Esophagus muscularis mucosa (tissue), 4 donors: ENCODE measurements around the gene MYL1. TPM values are rescaled to one million over a fixed set of nuclear protein-coding genes. Genes with fewer than 3 reads are reported as not detected.

Experiments used
- DNase-seq: peaks from one replicate; pipeline ENCODE4 v3.0.0-alpha.2; 2017; ENCODE audit errors: extremely low spot score
- H3K27ac ChIP-seq, 4 donors: fragments of 200-600 bp; sonication (generic); replicated peaks in 1 of 4; 1 replicate in 3 of 4; 2 replicates in 1 of 4; pipeline ENCODE4 v1.5.1; 2016 to 2019; ENCODE audit warnings: mild to moderate bottlenecking in 1 of 4
- H3K27me3 ChIP-seq, 4 donors: fragments of 200-600 bp; sonication (generic); one replicate each; pipeline versions ENCODE4 v1.5.1 to v1.6.0; 2016 to 2019
- H3K36me3 ChIP-seq, 4 donors: fragments of 200-600 bp; sonication (generic); one replicate each; pipeline ENCODE4 v1.5.1; 2016 to 2019
- H3K4me1 ChIP-seq, 4 donors: fragments of 200-600 bp; sonication (generic); one replicate each; pipeline ENCODE4 v1.5.1; 2016 to 2019
- H3K4me3 ChIP-seq, 4 donors: fragments of 200-600 bp; sonication (generic); 1 replicate in 2 of 4; 2 replicates in 2 of 4; pipeline ENCODE4 v1.5.1; 2016 to 2019; ENCODE audit warnings: mild to moderate bottlenecking in 4 of 4, moderate library complexity in 1 of 4
- H3K9me3 ChIP-seq, 4 donors: fragments of 200-600 bp; sonication (generic); 1 replicate in 3 of 4; 2 replicates in 1 of 4; pipeline ENCODE4 v1.5.1; 2016 to 2019
- CTCF ChIP-seq, 3 experiments: fragments of 200-600 bp in 2 of 3; fragments of 450-650 bp in 1 of 3; sonication (generic) in 2 of 3; IDR thresholded peaks; one replicate each; pipeline ENCODE4 v1.5.1; 2017 to 2019; ENCODE audit warnings: antibody characterized with exemption in 3 of 3, mild to moderate bottlenecking in 2 of 3, moderate library complexity in 1 of 3
- EP300 ChIP-seq: sonication (generic); formaldehyde crosslinking; IDR thresholded peaks from one replicate; pipeline ENCODE4 v1.6.1; 2017; ENCODE audit warnings: antibody characterized with exemption
- POLR2A ChIP-seq: fragments of 450-650 bp; IDR thresholded peaks from one replicate; pipeline ENCODE4 v1.6.1; 2017; ENCODE audit warnings: antibody characterized with exemption, moderate library complexity, mild to moderate bottlenecking, low read depth
- POLR2AphosphoS5 ChIP-seq, 2 donors: sonication (generic); formaldehyde crosslinking; IDR thresholded peaks; one replicate each; pipeline ENCODE4 v1.6.1; 2017; ENCODE audit warnings: antibody characterized with exemption in 2 of 2
- WGBS: methylation state at CpG from one replicate; pipeline ENCODE4 v1.1.5; 2018; 5-methylcytosine and 5-hydroxymethylcytosine counted together
- intact Hi-C: fragments of 100-400 bp; cut with DNase I; formaldehyde crosslinking; loops from one replicate; pipeline ENCODE4 v1.15.1; 2023
- total RNA-seq, 4 donors: library from RNA; depleted of rRNA; stranded (reverse); fragments of >200 nt; gene quantifications; one replicate each; pipeline versions ENCODE4 v1.1.0 to v1.2.1, GENCODE V29; 2016

The MYL1 gene
- not detected for total RNA-seq

- no peaks in the 10 kb centered on the region for H3K4me1 ChIP-seq
- H3K27me3 ChIP-seq: no peaks in the 10 kb centered on the region
- intact Hi-C loops: no loop called here
- H3K36me3 ChIP-seq: no peaks in the 10 kb centered on the region
- DNase-seq: no peak
- H3K27ac ChIP-seq: no peak within 1 kb of the TSS
- 72% methylated on average over 5 of the region's 5 CpGs for WGBS
- H3K9me3 ChIP-seq: no peaks in the 10 kb centered on the region
- TF ChIP-seq POLR2A: no peak
- no peak for TF ChIP-seq EP300
- no peak for TF ChIP-seq POLR2AphosphoS5 (IDR thresholded peaks at IDR 0.05)
- TF ChIP-seq CTCF (IDR thresholded peaks at IDR 0.05): no peak
- no peak within 1 kb of the TSS for H3K4me3 ChIP-seq
These were observed at the start of gene MYL1 for GRCh38 chr2:210315015-210315788. Gene MYL1 (minus strand): TSS chr2:210315174. CDS start chr2:210315042, 132 bp downstream.

GRCh38 chr2:210363876-210364275 is 48.9 kb upstream of the MYL1 start:
- TF ChIP-seq POLR2A: no peak
- no peak for TF ChIP-seq POLR2AphosphoS5 (IDR thresholded peaks at IDR 0.05)

GRCh38 chr2:210363261-210363660 is 48.3 kb upstream of the MYL1 start:
- H3K27me3 ChIP-seq: no peaks in the 10 kb centered on the region
- no peaks in the 10 kb centered on the region for H3K4me1 ChIP-seq
- H3K36me3 ChIP-seq: no peaks in the 10 kb centered on the region
- no peaks in the 10 kb centered on the region for H3K9me3 ChIP-seq
- no peak overlapping the region for H3K27ac ChIP-seq
- TF ChIP-seq POLR2A (no peak), POLR2AphosphoS5 (IDR thresholded peaks at IDR 0.05) (no peak)
- no peak overlapping the region for H3K4me3 ChIP-seq
- intact Hi-C loops: no loop called here
- no peak for DNase-seq

More at GRCh38 chr2:210363876-210364275, 48.9 kb upstream of the MYL1 start:
- H3K9me3 ChIP-seq: no peaks in the 10 kb centered on the region
- H3K4me1 ChIP-seq: no peaks in the 10 kb centered on the region
- no peaks in the 10 kb centered on the region for H3K36me3 ChIP-seq
- H3K27ac ChIP-seq: no peak overlapping the region
- H3K27me3 ChIP-seq: no peaks in the 10 kb centered on the region
- H3K4me3 ChIP-seq: no peak overlapping the region
- intact Hi-C loops: no loop called here
- no peak for DNase-seq

- DNase-seq: no peak
- Histone ChIP-seq H3K36me3 (no peaks in the 10 kb centered on the region), H3K27me3 (no peaks in the 10 kb centered on the region), H3K27ac (no peak overlapping the region), H3K9me3 (no peaks in the 10 kb centered on the region), H3K4me3 (no peak overlapping the region), H3K4me1 (no peaks in the 10 kb centered on the region)
- 45% methylated on average over 1 of the region's 1 CpG for WGBS
- TF ChIP-seq POLR2A (no peak), EP300 (no peak), POLR2AphosphoS5 (IDR thresholded peaks at IDR 0.05) (no peak), CTCF (IDR thresholded peaks at IDR 0.05) (no peak)
- intact Hi-C loops: no loop called here
These were observed 45.4 kb upstream of the MYL1 start for GRCh38 chr2:210360412-210360811.

GRCh38 chr2:210356944-210357343 is 42.0 kb upstream of the MYL1 start:
- no peak overlapping the region for H3K27ac ChIP-seq
- TF ChIP-seq POLR2A: no peak
- TF ChIP-seq POLR2AphosphoS5 (IDR thresholded peaks at IDR 0.05): no peak
- no peak for TF ChIP-seq CTCF (IDR thresholded peaks at IDR 0.05)
- no peak for TF ChIP-seq EP300
- DNase-seq: no peak
- intact Hi-C loops: no loop called here
- 65% methylated on average over 2 of the region's 3 CpGs for WGBS
- no peaks in the 10 kb centered on the region for H3K36me3 ChIP-seq
- no peaks in the 10 kb centered on the region for H3K4me1 ChIP-seq
- H3K9me3 ChIP-seq: no peaks in the 10 kb centered on the region
- no peaks in the 10 kb centered on the region for H3K27me3 ChIP-seq
- H3K4me3 ChIP-seq: no peak overlapping the region

GRCh38 chr2:210337159-210337558 is 22.2 kb upstream of the MYL1 start:
- no peaks in the 10 kb centered on the region for H3K27me3 ChIP-seq
- 69% methylated on average over 2 of the region's 2 CpGs for WGBS
- H3K4me1 ChIP-seq: no peaks in the 10 kb centered on the region
- H3K27ac ChIP-seq: no peak overlapping the region
- no peak overlapping the region for H3K4me3 ChIP-seq
- TF ChIP-seq POLR2A (no peak), CTCF (IDR thresholded peaks at IDR 0.05) (no peak), POLR2AphosphoS5 (IDR thresholded peaks at IDR 0.05) (no peak), EP300 (no peak)
- no peak for DNase-seq
- H3K9me3 ChIP-seq: peaks cover 0 to 30% (median 3%) of the 10 kb centered on the region in 4 donors
- H3K36me3 ChIP-seq: no peaks in the 10 kb centered on the region
- intact Hi-C loops: no loop called here
